B cell (primary cell): ENCODE measurements around the gene COL5A1.

ENCODE experiments used
- EZH2 ChIP-seq: IDR thresholded peaks from 2 replicates; pipeline ENCODE4 v1.6.1; 2012; ENCODE audit warnings: borderline replicate concordance, low read depth, mild to moderate bottlenecking, moderate library complexity, low read length; ENCODE audit not compliant: insufficient read depth, poor library complexity, severe bottlenecking
- TF ChIP-seq, protein P1 (sequence below): fragments of 200-600 bp; IDR thresholded peaks from one replicate; pipeline ENCODE4 v1.8.0; 2022; ENCODE audit warnings: antibody characterized with exemption, mild to moderate bottlenecking

DNA sequence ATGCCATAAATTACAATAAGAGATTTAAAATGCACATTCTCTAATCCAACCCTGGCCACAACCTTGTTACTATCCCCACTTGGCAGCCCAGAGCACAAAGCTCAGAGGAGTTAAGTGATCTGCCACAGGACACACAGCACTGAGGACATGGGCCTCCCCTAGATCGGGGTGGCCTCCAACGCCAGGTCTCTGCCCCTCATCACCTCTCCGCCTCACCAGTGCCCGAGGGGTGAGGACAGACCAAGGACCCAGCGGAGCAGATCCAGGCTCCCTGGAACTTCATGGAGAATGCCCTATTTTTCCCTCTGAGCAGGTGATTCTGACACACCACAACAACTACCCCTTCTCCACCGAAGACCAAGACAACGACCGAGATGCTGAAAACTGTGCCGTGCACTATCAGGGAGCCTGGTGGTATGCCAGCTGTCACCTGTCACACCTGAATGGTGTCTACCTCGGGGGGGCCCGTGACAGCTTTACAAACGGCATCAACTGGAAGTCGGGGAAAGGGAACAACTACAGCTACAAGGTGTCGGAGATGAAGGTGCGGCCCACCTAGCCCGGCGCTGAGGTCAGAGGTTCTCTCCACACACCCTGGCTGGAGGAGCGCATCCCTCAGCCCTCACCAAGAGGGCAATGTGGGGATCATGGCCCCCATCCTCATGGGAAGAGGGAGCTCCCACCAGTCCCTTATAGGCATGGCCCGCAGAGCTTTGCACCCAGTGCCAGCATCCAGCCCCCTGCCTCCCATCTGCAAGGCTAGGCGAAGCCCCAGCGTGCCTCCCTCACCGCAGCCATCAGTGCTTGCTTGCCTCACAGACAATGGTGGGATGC lies 226.5 kb downstream of the COL5A1 start:
- TF ChIP-seq, protein P1, sequence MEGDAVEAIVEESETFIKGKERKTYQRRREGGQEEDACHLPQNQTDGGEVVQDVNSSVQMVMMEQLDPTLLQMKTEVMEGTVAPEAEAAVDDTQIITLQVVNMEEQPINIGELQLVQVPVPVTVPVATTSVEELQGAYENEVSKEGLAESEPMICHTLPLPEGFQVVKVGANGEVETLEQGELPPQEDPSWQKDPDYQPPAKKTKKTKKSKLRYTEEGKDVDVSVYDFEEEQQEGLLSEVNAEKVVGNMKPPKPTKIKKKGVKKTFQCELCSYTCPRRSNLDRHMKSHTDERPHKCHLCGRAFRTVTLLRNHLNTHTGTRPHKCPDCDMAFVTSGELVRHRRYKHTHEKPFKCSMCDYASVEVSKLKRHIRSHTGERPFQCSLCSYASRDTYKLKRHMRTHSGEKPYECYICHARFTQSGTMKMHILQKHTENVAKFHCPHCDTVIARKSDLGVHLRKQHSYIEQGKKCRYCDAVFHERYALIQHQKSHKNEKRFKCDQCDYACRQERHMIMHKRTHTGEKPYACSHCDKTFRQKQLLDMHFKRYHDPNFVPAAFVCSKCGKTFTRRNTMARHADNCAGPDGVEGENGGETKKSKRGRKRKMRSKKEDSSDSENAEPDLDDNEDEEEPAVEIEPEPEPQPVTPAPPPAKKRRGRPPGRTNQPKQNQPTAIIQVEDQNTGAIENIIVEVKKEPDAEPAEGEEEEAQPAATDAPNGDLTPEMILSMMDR, result no peak
- TF ChIP-seq EZH2, result no peak
